B cell (primary cell): Measurements from ENCODE around the gene TMED9. TPM values are rescaled to one million over a fixed set of nuclear protein-coding genes. Genes with fewer than 3 reads are reported as not detected.

Source experiments
- ATAC-seq: fragments of 200-7000 bp; cut with Tn5 transposase; one replicate; pipeline ENCODE4 v1.10.0; 2021; ENCODE audit warnings: low read depth, mild to moderate bottlenecking, moderate number of reproducible peaks, moderate library complexity
- CTCF ChIA-PET: fragments of 350-600 bp; sonication (Branson Sonifier 250); formaldehyde crosslinking; loops from one replicate; lab custom pipeline; 2021; ENCODE audit warnings: antibody characterized with exemption, inconsistent platforms; lab: Charles Lee
- POLR2A ChIA-PET: fragments of 350-600 bp; sonication (Branson Sonifier 250); formaldehyde crosslinking; loops from one replicate; lab custom pipeline; 2021; ENCODE audit warnings: antibody characterized with exemption; lab: Charles Lee
- DNase-seq: peaks from one replicate; pipeline ENCODE4 v3.0.0; 2013
- H2AFZ ChIP-seq: 2 replicates; pipeline ENCODE4 v1.6.1; 2012; ENCODE audit warnings: mild to moderate bottlenecking, low read depth, low read length; ENCODE audit not compliant: insufficient read depth, poor library complexity, severe bottlenecking
- H3K27ac ChIP-seq, 2 donors: 1 replicate in 1 of 2; 2 replicates in 1 of 2; pipeline ENCODE4 v1.5.1; 2012 to 2013; ENCODE audit warnings: low read length in 2 of 2, mild to moderate bottlenecking in 2 of 2, moderate library complexity in 1 of 2
- H3K27me3 ChIP-seq, 4 experiments: fragments of 200-600 bp in 1 of 4; sonication (generic) in 1 of 4; replicated peaks in 1 of 4; 1 replicate in 2 of 4; 2 replicates in 2 of 4; pipeline versions ENCODE4 v1.6.1 to v1.7.0; 2013 to 2016; ENCODE audit warnings: low read length in 3 of 4, mild to moderate bottlenecking in 2 of 4, mixed read lengths in 1 of 4, moderate library complexity in 1 of 4; ENCODE audit not compliant: insufficient read depth in 4 of 4, control insufficient read depth in 3 of 4; ENCODE audit errors: control extremely low read depth in 1 of 4
- H3K36me3 ChIP-seq, 2 experiments: replicated peaks in 1 of 2; 1 replicate in 1 of 2; 2 replicates in 1 of 2; pipeline versions ENCODE4 v1.6.1 to v1.7.1; 2013; ENCODE audit warnings: low read length in 1 of 2; ENCODE audit not compliant: insufficient read depth in 2 of 2, control insufficient read depth in 1 of 2; ENCODE audit errors: control extremely low read depth in 1 of 2, extremely low read depth in 1 of 2
- H3K4me1 ChIP-seq, 2 donors: fragments of 200-600 bp in 1 of 2; sonication (generic) in 1 of 2; 1 replicate in 1 of 2; 2 replicates in 1 of 2; pipeline versions ENCODE4 v1.5.1 to v1.6.1; 2013 to 2017; ENCODE audit warnings: low read length in 2 of 2; ENCODE audit not compliant: control insufficient read depth in 2 of 2, insufficient read depth in 2 of 2
- H3K4me2 ChIP-seq: replicated peaks from 2 replicates; pipeline ENCODE3; 2012; ENCODE audit warnings: mild to moderate bottlenecking, low read depth, low read length; ENCODE audit not compliant: poor library complexity, severe bottlenecking
- H3K4me3 ChIP-seq, 5 experiments: fragments of 200-600 bp in 1 of 5; sonication (generic) in 1 of 5; 1 replicate in 3 of 5; 2 replicates in 2 of 5; pipeline versions ENCODE4 v1.5.1 to v1.7.0; 2011 to 2016; ENCODE audit warnings: low read length in 4 of 5, mild to moderate bottlenecking in 4 of 5, low read depth in 2 of 5, control low read depth in 1 of 5, moderate library complexity in 1 of 5; ENCODE audit not compliant: insufficient read depth in 1 of 5; ENCODE audit errors: control extremely low read depth in 1 of 5, extremely low read depth in 1 of 5
- H3K79me2 ChIP-seq: fragments of 200-600 bp; sonication (generic); one replicate; pipeline ENCODE4 v1.6.0; 2016; ENCODE audit warnings: low read length; ENCODE audit not compliant: control insufficient read depth, insufficient read depth
- H3K9ac ChIP-seq: fragments of 200-600 bp; sonication (generic); 2 replicates; pipeline ENCODE4 v1.6.1; 2017; ENCODE audit warnings: mild to moderate bottlenecking, low read length, moderate library complexity
- H3K9me3 ChIP-seq, 3 donors: one replicate each; pipeline versions ENCODE4 v1.6.1 to v1.7.1; 2013; ENCODE audit warnings: low read length in 2 of 3; ENCODE audit not compliant: control insufficient read depth in 2 of 3, insufficient read depth in 1 of 3; ENCODE audit errors: control extremely low read depth in 1 of 3
- H4K20me1 ChIP-seq: 2 replicates; pipeline ENCODE4 v1.6.0; 2012; ENCODE audit warnings: mild to moderate bottlenecking, low read length; ENCODE audit not compliant: insufficient read depth, control insufficient read depth, poor library complexity, severe bottlenecking
- H3K27ac Mint-ChIP-seq: one replicate; pipeline ENCODE4 v1.8.0; 2021; ENCODE audit warnings: mixed read lengths
- H3K27me3 Mint-ChIP-seq: one replicate; pipeline ENCODE4 v1.8.0; 2021; ENCODE audit warnings: mixed read lengths
- H3K4me1 Mint-ChIP-seq: one replicate; pipeline ENCODE4 v1.8.0; 2021; ENCODE audit warnings: mixed read lengths
- H3K4me3 Mint-ChIP-seq: one replicate; pipeline ENCODE4 v1.8.0; 2021; ENCODE audit warnings: mixed read lengths
- H3K9me3 Mint-ChIP-seq: one replicate; pipeline ENCODE4 v1.8.0; 2022; ENCODE audit warnings: mixed read lengths; ENCODE audit not compliant: insufficient read depth
- CTCF ChIP-seq: fragments of 200-600 bp; IDR thresholded peaks from one replicate; pipeline ENCODE4 v1.8.0; 2022; ENCODE audit warnings: antibody characterized with exemption, mild to moderate bottlenecking
- EZH2 ChIP-seq: IDR thresholded peaks from 2 replicates; pipeline ENCODE4 v1.6.1; 2012; ENCODE audit warnings: borderline replicate concordance, low read depth, mild to moderate bottlenecking, moderate library complexity, low read length; ENCODE audit not compliant: insufficient read depth, poor library complexity, severe bottlenecking
- WGBS: methylation state at CpG from one replicate; pipeline ENCODE4 v1.1.5; 2013; ENCODE audit warnings: missing lambda C conversion rate; ENCODE audit not compliant: insufficient coverage; 5-methylcytosine and 5-hydroxymethylcytosine counted together
- intact Hi-C: fragments of 100-400 bp; cut with micrococcal nuclease; formaldehyde crosslinking; loops from one replicate; pipeline ENCODE4 v1.10.0; 2022
- polyA plus RNA-seq: library from polyadenylated mRNA; depleted of rRNA; stranded (reverse); fragments of >200 nt; gene quantifications from 2 replicates; pipeline ENCODE4 v1.2.3, GENCODE V29; 2012
- total RNA-seq, 2 donors: library from RNA; stranded (reverse); fragments of 120-200 nt in 1 of 2; gene quantifications; 1 replicate in 1 of 2; 2 replicates in 1 of 2; pipeline versions ENCODE4 v1.2.3 to v1.2.4, GENCODE V29; 2013 to 2022

The TMED9 gene
- total and polyA plus RNA-seq, 2 donors (not counting 1 experiment from before 2014, with no cell fraction given): 54.7 to 67.6 TPM

GRCh38 chr5:177607115-177607451 lies 15.1 kb downstream of the TMED9 start:
- H3K79me2 ChIP-seq: no peaks in the 10 kb centered on the region
- intact Hi-C loops: loop anchor here (1.0 to 10.0 kb wide), 2 partner anchors 202 to 557 kb away; partner anchors contain the start of genes F12 and PFN3
- no peaks in the 10 kb centered on the region for H3K9me3 ChIP-seq
- H3K27ac ChIP-seq: no peak overlapping the region
- H3K4me1 Mint-ChIP-seq: peaks cover 16% of the 10 kb centered on the region
- H3K4me3 Mint-ChIP-seq: no peak overlapping the region
- peaks cover 0 to 10% of the 10 kb centered on the region in 2 experiments for H3K36me3 ChIP-seq
- TF ChIP-seq CTCF (no peak), EZH2 (no peak)
- peak overlapping the region; percentile 15 for H3K27ac Mint-ChIP-seq
- H3K4me2 ChIP-seq: peak overlapping the region; percentile 20
- no peaks in the 10 kb centered on the region for H3K27me3 ChIP-seq
- peaks cover 14% of the 10 kb centered on the region for H4K20me1 ChIP-seq
- no peak for DNase-seq
- no peak overlapping the region for H3K4me3 ChIP-seq
- no peak overlapping the region for H2AFZ ChIP-seq
- no peak overlapping the region for H3K9ac ChIP-seq
- WGBS: 80% methylated on average over 11 of the region's 11 CpGs
- ATAC-seq: no peak
- ChIA-PET CTCF (interaction anchor here (0.6 to 2.2 kb wide), 4 partner anchors 9 to 468 kb away, joined by 3 to 10 read pairs (median 3); partner anchors contain the start of gene B4GALT7), POLR2A (no interaction called here)
- no peaks in the 10 kb centered on the region for H3K27me3 Mint-ChIP-seq
- no peaks in the 10 kb centered on the region for H3K9me3 Mint-ChIP-seq
- H3K4me1 ChIP-seq: peaks cover 5 to 10% of the 10 kb centered on the region in 2 donors

GRCh38 chr5:177607452-177608192 lies 15.6 kb downstream of the TMED9 start:
- ATAC-seq (peak; percentile 86), DNase-seq (peak; percentile 71)
- Mint-ChIP-seq H3K9me3 (no peaks in the 10 kb centered on the region), H3K4me3 (no peak overlapping the region), H3K27ac (peak overlapping the region; percentile 15), H3K4me1 (peaks cover 16% of the 10 kb centered on the region), H3K27me3 (no peaks in the 10 kb centered on the region)
- Histone ChIP-seq H3K4me3 (no peak overlapping the region), H3K36me3 (peaks cover 0 to 10% of the 10 kb centered on the region in 2 experiments), H3K27ac (no peak overlapping the region), H3K27me3 (no peaks in the 10 kb centered on the region), H2AFZ (no peak overlapping the region), H3K9ac (no peak overlapping the region), H3K4me2 (peak overlapping the region; percentile 20), H3K79me2 (no peaks in the 10 kb centered on the region), H3K4me1 (peaks cover 5 to 10% of the 10 kb centered on the region in 2 donors), H4K20me1 (peaks cover 14% of the 10 kb centered on the region), H3K9me3 (no peaks in the 10 kb centered on the region)
- CTCF ChIA-PET: interaction anchor here (0.6 to 2.2 kb wide), 4 partner anchors 9 to 467 kb away, joined by 3 to 10 read pairs (median 3); partner anchors contain the start of gene B4GALT7
- TF ChIP-seq EZH2 (no peak), CTCF (peak; percentile 76)
- WGBS: 50% methylated on average over 13 of the region's 15 CpGs
- intact Hi-C loops: loop anchor here (1.0 to 10.0 kb wide), 2 partner anchors 203 to 557 kb away; partner anchors contain the start of genes F12 and PFN3
- POLR2A ChIA-PET: no interaction called here
